GM06990 (cell line): Measurements from ENCODE around the gene EMC8.

Source experiments
- DNase-seq: peaks from one replicate; pipeline ENCODE4 v3.0.0-alpha.2; 2011; ENCODE audit not compliant: insufficient read length; ENCODE audit errors: extremely low read depth
- H3K27me3 ChIP-seq: replicated peaks from 2 replicates; pipeline ENCODE4 v1.6.0; 2011; ENCODE audit warnings: low read length; ENCODE audit not compliant: control insufficient read depth, insufficient read depth
- H3K36me3 ChIP-seq: 2 replicates; pipeline ENCODE4 v1.5.1; 2011; ENCODE audit warnings: low read length; ENCODE audit not compliant: control insufficient read depth, insufficient read depth
- H3K4me3 ChIP-seq: replicated peaks from 2 replicates; pipeline ENCODE4 v1.5.1; 2011; ENCODE audit warnings: low read depth, mild to moderate bottlenecking, control low read depth, low read length
- TF ChIP-seq, protein P1 (sequence below): IDR thresholded peaks from 2 replicates; pipeline ENCODE4 v1.5.1; 2011; ENCODE audit warnings: low read length, control low read depth, mild to moderate bottlenecking, inconsistent platforms; ENCODE audit not compliant: insufficient read depth, poor library complexity, severe bottlenecking

Gene EMC8

DNA sequence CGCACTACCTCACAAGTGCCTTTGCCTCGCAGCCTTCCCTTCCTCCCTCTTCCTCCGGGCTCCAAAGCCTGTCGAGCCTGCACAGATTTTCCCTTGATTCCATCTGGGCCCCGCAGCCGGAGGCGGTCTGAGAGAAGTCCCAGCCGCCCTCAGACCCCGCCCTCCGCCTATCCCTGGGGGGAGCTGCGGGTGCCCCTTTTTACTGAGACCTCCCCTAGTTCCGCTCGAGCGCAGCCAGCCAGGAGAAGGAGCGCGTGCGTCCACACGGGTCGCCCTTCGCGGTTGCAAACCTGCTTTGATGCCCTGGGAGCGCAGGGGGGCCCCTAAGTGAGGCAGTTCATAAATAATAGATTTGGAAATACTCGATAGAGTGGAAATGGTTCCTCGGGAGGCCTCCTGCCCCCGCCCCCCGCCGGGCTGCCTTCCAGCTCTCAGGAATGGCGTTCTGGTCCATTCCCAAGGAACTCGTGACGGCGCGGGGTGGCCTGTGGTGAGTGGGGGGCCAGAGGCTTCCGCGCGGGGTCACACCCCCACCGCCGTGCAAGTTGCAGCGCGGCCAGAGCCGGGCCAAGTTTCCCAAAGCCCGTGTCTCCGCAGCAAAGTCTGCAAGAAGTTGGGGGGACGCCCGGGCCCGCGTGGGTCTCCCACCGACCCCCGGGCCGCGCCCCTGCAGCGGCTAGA lies 49.1 kb downstream of the EMC8 start:
- Histone ChIP-seq H3K4me3 (peak overlapping the region; percentile 70), H3K27me3 (no peaks in the 10 kb centered on the region), H3K36me3 (no peaks in the 10 kb centered on the region; the same call in 1 of the 2 replicates)
- TF ChIP-seq, protein P1, sequence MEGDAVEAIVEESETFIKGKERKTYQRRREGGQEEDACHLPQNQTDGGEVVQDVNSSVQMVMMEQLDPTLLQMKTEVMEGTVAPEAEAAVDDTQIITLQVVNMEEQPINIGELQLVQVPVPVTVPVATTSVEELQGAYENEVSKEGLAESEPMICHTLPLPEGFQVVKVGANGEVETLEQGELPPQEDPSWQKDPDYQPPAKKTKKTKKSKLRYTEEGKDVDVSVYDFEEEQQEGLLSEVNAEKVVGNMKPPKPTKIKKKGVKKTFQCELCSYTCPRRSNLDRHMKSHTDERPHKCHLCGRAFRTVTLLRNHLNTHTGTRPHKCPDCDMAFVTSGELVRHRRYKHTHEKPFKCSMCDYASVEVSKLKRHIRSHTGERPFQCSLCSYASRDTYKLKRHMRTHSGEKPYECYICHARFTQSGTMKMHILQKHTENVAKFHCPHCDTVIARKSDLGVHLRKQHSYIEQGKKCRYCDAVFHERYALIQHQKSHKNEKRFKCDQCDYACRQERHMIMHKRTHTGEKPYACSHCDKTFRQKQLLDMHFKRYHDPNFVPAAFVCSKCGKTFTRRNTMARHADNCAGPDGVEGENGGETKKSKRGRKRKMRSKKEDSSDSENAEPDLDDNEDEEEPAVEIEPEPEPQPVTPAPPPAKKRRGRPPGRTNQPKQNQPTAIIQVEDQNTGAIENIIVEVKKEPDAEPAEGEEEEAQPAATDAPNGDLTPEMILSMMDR, result no peak
- peak; percentile 67 for DNase-seq

DNA sequence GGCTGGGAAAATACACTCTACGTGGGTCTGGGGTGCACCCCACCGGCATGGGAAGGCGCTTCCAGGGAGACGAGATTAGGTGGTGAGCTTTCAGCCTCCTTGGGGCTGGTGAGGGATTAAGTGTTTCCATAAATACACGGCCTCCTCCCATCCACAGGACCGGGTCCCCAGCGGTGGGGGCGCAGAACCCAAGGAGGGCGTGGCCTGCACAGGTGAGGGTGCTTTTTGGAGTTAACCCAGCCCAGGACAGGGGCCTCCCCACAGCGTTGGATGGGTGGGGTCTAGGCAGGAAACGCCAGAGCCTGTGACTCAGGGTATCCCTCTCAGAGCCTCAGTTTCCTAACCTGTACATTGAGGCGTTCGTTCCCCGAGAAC lies 49.6 kb downstream of the EMC8 start:
- Histone ChIP-seq H3K36me3 (no peaks in the 10 kb centered on the region; the same call in 1 of the 2 replicates), H3K27me3 (no peaks in the 10 kb centered on the region), H3K4me3 (peak overlapping the region; percentile 70)
- TF ChIP-seq, protein P1, result no peak
- DNase-seq, result no peak

DNA sequence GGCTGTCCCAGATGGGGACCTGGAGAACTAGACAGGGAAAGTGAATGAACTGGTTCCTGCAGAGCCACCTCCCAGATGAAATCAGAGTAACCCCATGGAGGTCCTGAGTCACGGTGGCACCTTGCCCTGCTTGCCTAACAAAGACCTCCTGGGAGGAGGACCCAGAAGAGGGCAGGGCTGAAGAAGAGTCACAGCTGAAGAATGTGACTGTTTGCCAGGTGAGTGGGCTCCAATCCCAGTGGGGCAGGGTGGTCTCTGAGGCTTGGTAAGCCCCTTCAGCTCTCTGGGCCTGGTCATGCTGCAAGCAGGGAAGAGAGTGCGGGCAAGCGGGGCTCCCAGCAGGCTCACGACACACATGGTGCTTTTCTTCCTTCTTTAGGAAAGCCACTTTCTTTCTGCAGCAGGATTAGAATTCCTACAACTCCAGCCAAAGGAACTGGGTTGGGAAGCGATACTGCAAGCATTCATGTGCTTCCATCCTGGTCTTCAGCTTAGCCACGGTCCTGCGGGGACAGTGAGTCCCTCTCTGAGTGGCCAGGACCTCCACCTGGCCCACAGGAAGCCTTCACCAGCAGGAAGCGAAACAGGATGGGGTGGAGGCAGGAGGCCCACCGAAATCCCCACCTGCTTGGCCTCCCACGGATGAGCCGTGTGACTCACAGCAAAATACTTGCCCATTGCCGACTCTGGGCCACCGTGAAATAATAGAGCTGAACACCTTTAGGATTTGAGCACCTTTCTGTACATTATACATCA lies 52.7 kb downstream of the EMC8 start:
- Histone ChIP-seq H3K4me3 (0 out of 2 replicates have a peak overlapping the region, but pooled peaks have one; percentile 22), H3K36me3 (no peaks in the 10 kb centered on the region; the same call in 1 of the 2 replicates), H3K27me3 (no peaks in the 10 kb centered on the region)
- TF ChIP-seq, protein P1, result no peak
- DNase-seq, result peak; percentile 60

DNA sequence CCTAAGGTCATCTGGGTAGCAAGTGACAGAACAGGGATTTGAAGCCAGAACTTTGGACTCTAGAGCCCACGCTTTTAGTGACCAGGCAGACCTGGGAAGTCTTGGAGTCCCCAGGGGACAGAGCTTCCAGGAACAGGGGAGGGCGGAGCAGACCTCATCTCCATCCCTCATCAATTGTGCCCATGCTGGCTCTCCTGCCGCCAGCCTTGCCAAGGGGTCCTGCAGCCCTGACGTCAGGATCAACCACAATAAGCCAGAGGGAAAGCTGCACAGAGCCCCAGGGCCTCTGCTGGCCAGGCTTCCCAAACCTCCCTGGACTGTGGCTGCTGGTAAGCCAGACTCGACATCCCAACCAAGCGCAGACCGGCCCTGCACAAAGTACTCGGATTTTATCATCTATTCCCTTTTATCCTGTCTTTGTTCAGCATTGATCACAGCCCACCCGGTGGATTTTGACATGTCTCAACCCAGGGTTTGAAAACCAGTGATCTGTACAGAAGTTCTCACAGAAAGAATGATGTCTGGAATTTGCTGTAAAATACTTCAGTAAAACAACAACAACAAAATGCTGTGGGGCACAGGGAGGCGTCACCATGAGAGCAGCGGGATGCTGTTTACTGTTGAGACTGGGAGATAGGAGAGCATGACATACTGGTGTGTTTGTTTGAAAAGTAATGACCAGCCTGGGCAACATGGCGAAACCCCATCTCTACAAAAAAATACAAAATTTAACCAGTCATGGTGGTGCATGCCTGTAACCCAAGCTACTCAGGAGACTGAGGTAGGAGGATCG lies 60.2 kb downstream of the EMC8 start:
- no peaks in the 10 kb centered on the region for H3K36me3 ChIP-seq
- TF ChIP-seq, protein P1, result no peak
- DNase-seq, result no peak
- no peaks in the 10 kb centered on the region for H3K27me3 ChIP-seq
- no peak overlapping the region for H3K4me3 ChIP-seq

DNA sequence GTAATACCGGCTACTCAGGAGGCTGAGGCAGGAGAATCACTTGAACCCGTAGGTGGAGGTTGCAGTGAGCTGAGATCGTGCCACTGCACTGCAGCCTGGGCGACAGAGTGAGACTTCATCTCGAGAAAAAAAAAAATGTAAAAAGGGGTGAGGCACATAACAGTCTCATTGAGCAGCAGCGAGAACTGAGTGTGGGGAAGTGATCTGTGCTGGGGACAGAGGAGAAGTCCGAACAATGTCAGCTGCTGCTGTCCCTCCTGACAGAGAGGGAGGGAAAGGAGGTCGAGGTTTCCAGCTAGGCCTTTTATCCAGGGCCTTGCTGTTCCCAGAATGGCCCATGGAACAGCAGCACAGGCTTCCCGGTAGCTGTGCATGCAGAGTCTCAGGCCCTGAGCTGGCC lies 62.4 kb downstream of the EMC8 start:
- no peaks in the 10 kb centered on the region for H3K27me3 ChIP-seq
- TF ChIP-seq, protein P1, result no peak
- H3K4me3 ChIP-seq, result no peak overlapping the region
- H3K36me3 ChIP-seq, result no peaks in the 10 kb centered on the region
- no peak for DNase-seq
